Measurements from ENCODE around the gene SIGLEC7. TPM values are rescaled to one million over a fixed set of nuclear protein-coding genes. Genes with fewer than 3 reads are reported as not detected.
A peak's percentile ranks its signal among the peaks of the same experiment; 100 is the strongest.

The SIGLEC7 gene
- total RNA-seq, 6 experiments from 2014 or later, result 2.4 to 7.3 (median 3.9) TPM

GRCh38 chr19:51161266-51161665, 19.2 kb downstream of the SIGLEC7 start:
- no peak for DNase-seq
- Histone ChIP-seq H3K27ac (no peak overlapping the region), H3K9me3 (no peaks in the 10 kb centered on the region), H3K36me3 (no peaks in the 10 kb centered on the region), H3K4me3 (no peak overlapping the region), H3K4me1 (no peaks in the 10 kb centered on the region), H3K27me3 (no peaks in the 10 kb centered on the region)
- intact Hi-C loops (cut with DNase I), result no loop called here
- WGBS (ENCODE audit: insufficient coverage, low coverage, low lambda C conversion rate, missing lambda C conversion rate), result 25% methylated on average over 1 of the region's 1 CpG
- TF ChIP-seq POLR2A (IDR thresholded peaks at IDR 0.05), result no peak
- TF ChIP-seq, protein P1, sequence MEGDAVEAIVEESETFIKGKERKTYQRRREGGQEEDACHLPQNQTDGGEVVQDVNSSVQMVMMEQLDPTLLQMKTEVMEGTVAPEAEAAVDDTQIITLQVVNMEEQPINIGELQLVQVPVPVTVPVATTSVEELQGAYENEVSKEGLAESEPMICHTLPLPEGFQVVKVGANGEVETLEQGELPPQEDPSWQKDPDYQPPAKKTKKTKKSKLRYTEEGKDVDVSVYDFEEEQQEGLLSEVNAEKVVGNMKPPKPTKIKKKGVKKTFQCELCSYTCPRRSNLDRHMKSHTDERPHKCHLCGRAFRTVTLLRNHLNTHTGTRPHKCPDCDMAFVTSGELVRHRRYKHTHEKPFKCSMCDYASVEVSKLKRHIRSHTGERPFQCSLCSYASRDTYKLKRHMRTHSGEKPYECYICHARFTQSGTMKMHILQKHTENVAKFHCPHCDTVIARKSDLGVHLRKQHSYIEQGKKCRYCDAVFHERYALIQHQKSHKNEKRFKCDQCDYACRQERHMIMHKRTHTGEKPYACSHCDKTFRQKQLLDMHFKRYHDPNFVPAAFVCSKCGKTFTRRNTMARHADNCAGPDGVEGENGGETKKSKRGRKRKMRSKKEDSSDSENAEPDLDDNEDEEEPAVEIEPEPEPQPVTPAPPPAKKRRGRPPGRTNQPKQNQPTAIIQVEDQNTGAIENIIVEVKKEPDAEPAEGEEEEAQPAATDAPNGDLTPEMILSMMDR (IDR thresholded peaks at IDR 0.05), result no peak
- ATAC-seq, result no peak

DNA sequence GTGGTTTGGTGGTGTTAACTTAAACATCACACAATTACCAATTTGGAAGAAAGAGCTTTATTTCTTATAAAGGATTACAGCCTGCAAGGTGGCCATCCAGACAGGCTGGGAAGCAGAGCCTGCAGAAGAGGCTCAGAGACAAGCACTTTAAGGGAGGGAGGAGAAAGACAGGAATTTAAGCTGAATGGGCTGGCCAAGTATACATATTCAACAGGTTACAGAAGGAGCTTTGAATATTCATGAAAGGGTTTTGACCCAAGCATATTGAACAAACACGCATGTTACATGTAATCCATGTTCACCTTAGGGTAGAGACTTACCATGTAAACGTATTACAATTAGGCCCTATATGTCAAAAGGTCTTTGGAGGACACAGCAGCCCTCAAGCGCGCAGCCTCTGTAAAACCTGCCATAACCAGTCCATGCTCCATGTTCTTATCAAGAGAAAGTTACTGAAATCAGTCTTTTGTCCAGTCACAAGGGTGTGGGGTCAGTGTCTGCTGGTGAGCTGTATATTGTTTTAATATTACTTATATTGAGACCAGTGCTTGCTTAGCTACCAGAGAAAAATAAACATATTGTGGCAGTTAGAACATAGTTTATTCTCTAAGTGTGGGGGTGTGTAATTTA, 19.9 kb downstream of the SIGLEC7 start:
- ATAC-seq (no peak), DNase-seq (no peak)
- no peak overlapping the region for H3K27ac ChIP-seq
- no peaks in the 10 kb centered on the region for H3K9me3 ChIP-seq
- no peak for TF ChIP-seq POLR2A (IDR thresholded peaks at IDR 0.05)
- TF ChIP-seq, protein P1 (IDR thresholded peaks at IDR 0.05), result no peak
- H3K27me3 ChIP-seq, result no peaks in the 10 kb centered on the region
- whole genome bisulfite sequencing (ENCODE audit: insufficient coverage, low coverage, low lambda C conversion rate, missing lambda C conversion rate), result 64% methylated on average over 4 of the region's 4 CpGs
- no peak overlapping the region for H3K4me3 ChIP-seq
- intact Hi-C loops (cut with DNase I), result no loop called here
- no peaks in the 10 kb centered on the region for H3K4me1 ChIP-seq
- no peaks in the 10 kb centered on the region for H3K36me3 ChIP-seq

GRCh38 chr19:51163257-51163656, 21.2 kb downstream of the SIGLEC7 start:
- DNase-seq, result no peak
- peak in 1 of 4 donors; percentile 48 for ATAC-seq
- Histone ChIP-seq H3K27me3 (no peaks in the 10 kb centered on the region), H3K27ac (no peak overlapping the region), H3K36me3 (no peaks in the 10 kb centered on the region), H3K4me1 (no peaks in the 10 kb centered on the region), H3K9me3 (no peaks in the 10 kb centered on the region), H3K4me3 (no peak overlapping the region)
- TF ChIP-seq, protein P1 (IDR thresholded peaks at IDR 0.05), result no peak
- no peak for TF ChIP-seq POLR2A (IDR thresholded peaks at IDR 0.05)
- 10% methylated on average over 1 of the region's 3 CpGs for WGBS (ENCODE audit: insufficient coverage, low coverage, low lambda C conversion rate, missing lambda C conversion rate)
- intact Hi-C loops (cut with DNase I), result no loop called here

DNA sequence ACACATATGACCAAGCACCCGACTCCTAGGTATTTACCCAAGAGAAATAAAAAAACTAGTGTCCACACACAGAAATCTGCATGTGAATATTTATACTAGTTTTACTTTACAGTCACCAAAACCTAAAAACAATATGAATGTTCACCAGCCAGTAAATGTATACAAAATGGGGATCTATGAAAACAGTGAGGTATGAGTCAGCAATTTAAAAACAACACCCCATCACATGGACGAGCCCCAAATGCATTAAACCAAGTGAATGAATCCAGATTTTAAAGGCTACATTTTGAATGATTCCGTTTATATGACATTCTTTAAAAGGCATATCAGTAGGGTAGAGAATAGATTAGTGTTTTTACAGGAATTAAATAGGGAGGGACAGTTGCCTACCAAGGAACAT, 22.1 kb downstream of the SIGLEC7 start:
- Histone ChIP-seq H3K4me3 (no peak overlapping the region), H3K4me1 (no peaks in the 10 kb centered on the region), H3K36me3 (no peaks in the 10 kb centered on the region), H3K27ac (no peak overlapping the region), H3K27me3 (no peaks in the 10 kb centered on the region), H3K9me3 (no peaks in the 10 kb centered on the region)
- no peak for ATAC-seq
- intact Hi-C loops (cut with DNase I), result no loop called here
- 50% methylated on average over 3 of the region's 3 CpGs for WGBS (ENCODE audit: insufficient coverage, low coverage, low lambda C conversion rate, missing lambda C conversion rate)
- DNase-seq, result no peak
- TF ChIP-seq POLR2A (IDR thresholded peaks at IDR 0.05), result no peak
- TF ChIP-seq, protein P1 (IDR thresholded peaks at IDR 0.05), result no peak
